GM19240 (cell line): Measurements from ENCODE around the gene APPBP2.
A peak's percentile ranks its signal among the peaks of the same experiment; 100 is the strongest.
"Not testable (repeated sequence)": the region's sequence is repeated elsewhere in the genome, so short reads cannot be mapped to it uniquely, and the experiment has no call there.

Source experiments
- DNase-seq: peaks from one replicate; pipeline ENCODE4 v3.0.0; 2011; ENCODE audit warnings: low spot score; ENCODE audit not compliant: insufficient read length

The APPBP2 gene

GRCh38 chr17:60435244-60436167 is 90.5 kb downstream of the APPBP2 start:
- peak; percentile 25 for DNase-seq

DNA sequence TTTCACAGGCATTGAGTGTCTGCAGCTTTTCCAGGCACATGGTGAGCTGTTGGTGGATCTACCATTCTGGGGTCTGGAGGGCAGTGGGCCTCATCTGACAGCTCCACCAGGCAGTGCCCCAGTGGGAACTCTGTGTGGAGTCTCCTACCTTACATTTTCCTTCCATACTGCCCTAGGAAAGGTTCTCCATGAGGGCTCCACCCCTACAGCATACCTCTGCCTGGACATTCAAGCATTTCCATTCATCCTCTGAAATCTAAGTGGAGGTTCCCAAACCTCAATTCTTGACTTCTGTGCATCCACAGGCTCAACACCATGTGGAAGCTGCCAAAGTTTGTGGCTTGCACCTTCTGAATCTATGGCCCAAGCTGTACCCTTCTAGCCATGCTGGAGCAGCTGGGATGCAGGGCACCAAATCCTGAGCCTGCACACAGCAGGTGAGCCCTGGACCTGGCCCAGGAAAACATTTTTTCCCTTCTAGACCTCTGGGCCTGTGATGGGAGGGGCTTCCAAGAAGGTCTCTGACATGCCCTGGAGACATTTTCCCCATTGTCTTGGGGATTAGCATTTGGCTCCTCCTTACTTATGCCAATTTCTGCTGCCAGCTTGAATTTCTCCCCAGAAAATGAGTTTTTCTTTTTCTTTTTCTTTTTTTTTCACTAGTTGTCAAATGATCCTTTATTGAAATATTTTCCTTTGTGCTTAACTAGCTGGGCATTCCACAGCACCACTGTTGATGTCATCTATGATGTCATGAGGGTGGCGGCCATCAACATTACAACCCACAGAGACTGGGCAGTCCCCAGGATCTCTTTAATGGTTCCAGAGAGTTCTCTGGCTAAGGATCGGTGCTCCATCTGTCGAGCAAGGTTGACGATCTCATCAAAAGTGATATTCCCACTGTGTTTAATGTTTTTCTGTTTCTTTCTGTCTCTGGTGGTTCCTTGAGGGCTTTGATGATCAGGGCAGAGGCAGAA is 92.7 kb downstream of the APPBP2 start:
- not testable (repeated sequence) for DNase-seq

DNA sequence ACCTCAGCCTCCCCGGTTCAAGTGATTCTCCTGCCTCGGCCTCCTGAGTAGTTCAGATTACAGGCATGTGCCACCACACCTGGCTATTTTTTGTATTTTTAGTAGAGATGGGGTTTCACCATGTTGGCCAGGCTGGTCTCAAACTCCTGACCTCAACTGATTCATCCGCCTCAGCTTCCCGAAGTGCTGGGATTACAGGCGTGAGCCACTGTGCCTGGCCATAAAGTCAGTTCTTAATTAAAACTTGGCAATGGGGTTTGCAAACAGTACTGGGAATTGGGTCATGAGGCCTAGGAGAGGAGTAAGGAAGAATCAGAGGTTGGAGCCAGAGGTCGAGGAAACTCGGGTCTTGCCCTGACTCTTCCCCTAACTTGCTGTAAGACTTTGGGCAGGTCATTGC is 95.5 kb downstream of the APPBP2 start:
- DNase-seq: not testable (repeated sequence)

DNA sequence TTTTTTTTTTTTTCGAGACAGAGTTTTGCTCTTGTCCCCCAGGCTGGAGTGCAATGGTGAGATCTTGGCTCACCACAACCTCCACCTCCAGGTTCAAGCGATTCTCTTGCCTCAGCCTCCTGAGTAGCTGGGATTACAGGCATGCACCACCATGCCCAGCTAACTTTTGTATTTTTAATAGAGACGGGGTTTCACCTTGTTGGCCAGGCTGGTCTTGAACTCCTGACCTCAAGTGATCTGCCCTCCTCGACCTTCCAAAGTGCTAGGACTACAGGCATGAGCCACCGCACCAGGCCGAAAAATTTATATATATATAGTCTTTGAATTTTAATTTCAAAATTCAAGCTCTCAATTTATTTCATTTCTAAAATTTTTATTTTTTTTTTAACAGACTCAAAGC is 97.6 kb downstream of the APPBP2 start:
- DNase-seq: not testable (repeated sequence)

- no peak for DNase-seq
These were observed 99.4 kb downstream of the APPBP2 start for GRCh38 chr17:60426596-60426995.

- DNase-seq: no peak
These were observed 100.4 kb downstream of the APPBP2 start for GRCh38 chr17:60425626-60426025.

DNA sequence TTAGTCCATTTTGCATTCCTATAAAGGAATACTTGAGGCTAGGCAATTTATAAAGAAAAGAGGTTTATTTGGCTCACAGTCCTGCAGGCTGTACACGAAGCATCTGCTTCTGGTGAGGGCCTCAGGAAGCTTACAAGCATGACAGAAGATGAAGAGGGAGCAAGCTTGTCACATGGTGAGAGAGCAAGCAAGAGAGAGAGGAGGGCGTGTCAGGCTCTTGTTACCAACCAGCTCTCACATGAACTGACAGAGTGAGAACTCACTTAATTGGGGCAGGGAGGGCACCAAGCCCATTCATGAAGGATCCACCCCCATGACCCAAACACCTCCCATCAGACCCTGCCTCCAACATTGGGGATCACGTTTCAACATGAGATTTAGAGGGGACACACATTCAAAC is 102.2 kb downstream of the APPBP2 start:
- DNase-seq: no peak

DNA sequence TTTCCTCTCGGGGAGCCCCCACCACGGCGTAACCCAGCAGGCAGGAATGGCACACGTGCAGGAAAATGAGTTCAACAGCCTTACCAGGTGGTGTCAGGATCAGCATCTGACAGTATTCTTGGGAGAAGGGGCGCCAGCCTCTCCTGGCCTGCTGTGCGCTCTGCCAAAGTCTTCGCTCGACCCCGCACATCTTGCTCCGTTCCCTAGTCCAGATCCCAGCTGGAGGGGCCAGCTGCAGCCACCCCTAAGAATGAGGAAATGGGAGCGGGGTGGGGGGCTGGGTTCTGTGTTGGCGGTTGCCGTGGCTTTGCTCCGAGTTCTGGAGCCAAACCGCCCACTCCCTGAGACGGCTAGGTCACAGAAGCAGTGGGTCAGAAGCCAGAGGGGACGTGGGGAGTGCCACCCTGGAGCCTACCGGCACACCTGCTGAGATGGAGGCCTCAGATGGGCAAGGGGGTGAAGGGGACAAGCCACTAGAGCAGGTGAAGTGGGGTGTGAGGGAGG is 103.8 kb downstream of the APPBP2 start, which contains the start of gene CHCT1:
CHCT1 (plus strand) TSS at position 328 of the 504 bp plus-strand sequence; CDS start at position 432, 104 bp downstream.
- DNase-seq: no peak

DNA sequence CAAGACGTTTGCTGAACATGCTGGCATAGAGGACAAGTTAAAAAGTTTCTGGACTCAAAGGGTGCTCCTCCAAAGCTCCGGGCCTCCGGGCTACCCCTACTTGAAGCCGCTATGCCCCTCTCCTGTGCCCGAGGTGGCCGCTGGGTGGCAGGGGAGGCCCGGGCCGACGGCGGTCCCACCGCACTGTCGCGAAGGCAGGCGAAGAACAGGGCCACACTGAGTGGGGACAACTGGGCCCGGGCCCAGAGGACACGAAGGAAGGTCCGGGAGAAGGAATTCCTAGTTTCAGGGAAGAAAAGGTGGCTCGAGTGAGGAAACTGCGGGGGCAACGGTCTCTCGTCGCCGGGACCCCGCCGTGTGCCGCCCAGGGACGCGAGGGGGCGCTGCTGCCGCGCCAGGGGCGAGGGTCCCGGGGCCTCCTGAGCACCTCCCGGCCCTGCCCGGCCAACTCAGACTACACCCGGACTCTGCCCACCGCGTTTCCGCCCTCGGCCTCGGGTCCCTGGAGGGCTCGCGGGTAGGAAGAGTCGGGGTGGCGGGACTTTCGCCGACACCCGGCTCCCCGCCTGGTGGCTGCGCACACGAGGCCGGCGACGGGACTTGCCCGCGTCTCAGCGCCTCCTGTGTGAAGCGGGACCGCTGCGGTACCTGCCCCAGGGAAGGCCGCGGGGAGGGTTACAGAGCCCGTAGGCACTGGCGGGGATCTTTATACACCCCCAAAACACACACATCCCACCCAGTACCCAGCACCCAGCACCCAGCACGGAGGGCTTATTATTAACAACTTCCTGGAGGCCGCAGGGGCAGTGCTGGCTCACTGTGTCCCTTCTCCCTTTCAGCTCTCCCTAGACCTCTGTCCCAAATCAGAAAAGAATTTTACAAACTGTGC is 104.5 kb downstream of the APPBP2 start:
- DNase-seq: peak; percentile 61

- not testable (repeated sequence) for DNase-seq
These were observed 106.2 kb downstream of the APPBP2 start for GRCh38 chr17:60419875-60420274.

- not testable (repeated sequence) for DNase-seq
These were observed 107.0 kb downstream of the APPBP2 start for GRCh38 chr17:60419003-60419402.

GRCh38 chr17:60416368-60416925 is 109.6 kb downstream of the APPBP2 start:
- DNase-seq: no peak

DNA sequence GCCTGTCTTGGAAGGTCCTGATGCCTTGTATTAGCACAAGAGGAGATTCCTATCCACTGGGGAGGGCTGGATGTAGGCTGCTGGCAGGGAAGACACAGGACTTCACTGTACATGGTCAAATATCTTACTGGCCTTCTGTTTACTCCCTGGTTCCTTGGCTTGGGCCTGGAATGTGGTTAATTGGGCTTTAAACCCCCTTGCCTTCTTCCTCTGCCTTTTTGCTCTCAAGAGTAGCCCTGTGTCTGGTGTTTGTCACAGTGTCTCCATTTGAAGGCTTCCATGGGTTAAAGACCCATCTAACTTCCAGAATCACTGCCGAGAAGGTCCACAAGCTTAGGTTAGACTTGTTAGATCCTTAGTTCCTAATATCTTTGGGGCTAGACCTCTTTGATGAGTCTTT is 110.9 kb downstream of the APPBP2 start:
- no peak for DNase-seq

DNA sequence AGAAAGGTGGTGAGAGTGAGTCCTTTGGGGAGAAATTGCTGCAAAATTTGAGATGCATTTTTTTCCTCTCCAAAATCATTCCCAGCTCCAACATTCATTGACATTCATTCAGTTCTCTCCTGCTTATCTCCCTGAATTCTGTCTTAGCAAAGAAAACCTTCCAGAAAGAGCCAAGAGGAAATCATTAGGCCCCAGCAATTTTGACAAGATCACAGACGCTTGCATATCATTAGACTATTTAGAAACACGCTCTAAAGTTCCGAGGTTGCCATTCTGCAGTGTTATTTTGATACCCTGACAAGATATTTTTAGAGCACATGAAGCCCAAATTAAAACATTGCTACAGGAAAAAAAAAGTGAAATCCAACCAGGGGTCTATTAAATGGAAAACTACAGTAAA is 113.3 kb downstream of the APPBP2 start:
- no peak for DNase-seq

GRCh38 chr17:60410001-60410400 is 116.0 kb downstream of the APPBP2 start:
- DNase-seq: no peak

- DNase-seq: no peak
These were observed 119.2 kb downstream of the APPBP2 start for GRCh38 chr17:60406887-60407286.

DNA sequence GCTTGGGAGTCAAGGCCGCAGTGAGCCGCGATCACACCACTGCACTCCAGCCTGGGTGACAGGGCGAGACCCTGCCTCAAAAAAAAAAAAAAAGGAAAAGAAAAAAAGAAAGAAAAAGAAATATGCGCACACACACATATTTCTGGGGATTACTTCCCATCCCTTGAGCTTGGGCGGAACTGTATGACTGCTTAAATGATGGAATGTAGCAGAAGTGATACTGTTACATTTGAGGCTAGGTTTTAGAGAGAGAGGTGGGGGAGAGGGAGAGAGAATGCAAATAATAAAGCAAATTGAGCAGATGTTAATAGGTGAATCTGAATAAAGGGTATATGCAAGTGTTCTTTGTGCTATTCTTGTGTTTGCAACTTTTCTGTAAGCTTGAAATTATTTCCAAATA is 122.1 kb downstream of the APPBP2 start:
- DNase-seq: no peak

DNA sequence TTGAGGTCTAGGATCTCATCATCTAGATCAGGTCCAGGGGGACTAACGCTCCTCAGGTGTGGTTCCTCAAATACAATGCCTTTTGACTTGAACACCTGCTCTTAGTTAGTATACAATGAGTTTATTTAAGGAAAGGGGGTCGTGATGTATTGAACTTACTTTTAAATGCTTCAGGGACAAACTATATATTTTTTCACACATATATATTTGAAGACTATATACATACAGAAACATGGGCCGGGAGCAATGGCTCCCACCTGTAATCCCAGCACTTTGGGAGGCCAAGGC is 122.6 kb downstream of the APPBP2 start:
- no peak for DNase-seq

- DNase-seq: no peak
These were observed 124.2 kb downstream of the APPBP2 start for GRCh38 chr17:60401819-60402218.

DNA sequence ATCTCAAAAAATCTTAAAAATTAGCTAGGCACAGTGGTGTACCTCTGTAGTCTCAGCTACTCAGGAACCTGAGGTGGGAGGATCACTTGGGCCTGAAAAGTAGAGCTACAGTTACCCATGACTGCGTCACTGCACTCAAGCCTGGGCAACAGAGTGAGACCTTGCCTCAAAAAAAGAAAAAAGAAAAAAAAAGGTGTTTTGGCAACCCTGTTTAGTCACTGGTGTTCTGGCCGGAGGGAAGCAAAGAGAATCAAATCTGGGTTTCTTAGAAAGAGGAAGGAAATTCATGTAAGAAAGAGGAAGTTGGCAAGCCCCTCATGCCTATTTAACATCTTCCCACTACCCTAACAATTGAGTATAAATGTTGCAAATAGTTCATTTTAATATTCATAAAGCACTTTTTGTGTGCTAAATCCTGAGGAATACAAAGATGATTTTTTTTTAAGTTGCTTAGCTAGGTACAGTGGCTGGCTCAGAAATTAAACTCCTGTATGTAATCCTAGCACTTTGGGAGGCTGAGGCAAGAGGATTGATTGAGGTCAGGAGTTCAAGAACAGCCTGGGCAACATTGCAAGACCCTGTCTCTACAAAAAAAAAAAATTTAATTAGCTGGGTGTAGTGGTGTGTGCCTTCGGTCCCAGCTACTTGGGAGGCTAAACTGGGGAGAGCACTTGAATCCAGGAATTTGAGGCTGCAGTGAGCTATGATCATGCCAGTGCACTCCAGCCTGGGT is 127.6 kb downstream of the APPBP2 start:
- no peak for DNase-seq
